ENCODE measurements around the gene STIM1.
A peak's percentile ranks its signal among the peaks of the same experiment; 100 is the strongest.

STIM1 gene

DNA sequence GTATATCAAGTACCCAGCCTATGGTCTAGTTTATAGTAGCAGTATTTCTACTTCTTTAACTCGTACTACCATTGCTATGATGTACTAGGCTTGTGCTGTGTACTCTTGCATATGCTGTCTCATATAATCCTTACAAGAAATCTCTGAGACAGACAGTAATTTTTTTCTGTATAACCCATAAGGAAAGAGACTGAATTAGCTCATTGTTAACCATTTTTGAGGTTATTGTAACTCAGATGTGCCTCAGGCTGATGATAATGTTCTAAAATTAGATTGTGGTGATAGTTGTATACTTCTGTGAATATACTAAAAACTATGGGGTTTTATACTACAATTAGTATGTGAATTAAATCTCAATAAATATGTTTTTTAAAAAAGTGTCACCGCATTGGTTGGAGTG lies 127.0 kb downstream of the STIM1 start:
- H3K27ac ChIP-seq (ENCODE audit: low read depth, low read length), result no peak overlapping the region
- H3K9me3 ChIP-seq (ENCODE audit: control insufficient read depth in 5 of 5, low read length in 5 of 5), result no peaks in the 10 kb centered on the region
- H3K4me3 ChIP-seq (ENCODE audit: low read depth in 1 of 5, low read length in 5 of 5), result no peak overlapping the region
- no peak overlapping the region for H3K9ac ChIP-seq (ENCODE audit: low read length in 5 of 5)
- peaks cover 0 to 9% (median 0%) of the 10 kb centered on the region in 5 donors for H3K4me1 ChIP-seq (ENCODE audit: control insufficient read depth in 5 of 5, insufficient read depth in 5 of 5, low read length in 5 of 5)
- H3K36me3 ChIP-seq (ENCODE audit: control insufficient read depth in 5 of 5, insufficient read depth in 5 of 5, low read length in 5 of 5), result peaks cover 0 to 2% (median 0%) of the 10 kb centered on the region in 5 donors
- no peaks in the 10 kb centered on the region for H3K27me3 ChIP-seq (ENCODE audit: control insufficient read depth in 5 of 5, insufficient read depth in 4 of 5, low read length in 5 of 5)

- Histone ChIP-seq H3K9ac (ENCODE audit: low read length in 5 of 5) (no peak overlapping the region), H3K27ac (ENCODE audit: low read depth, low read length) (no peak overlapping the region), H3K9me3 (ENCODE audit: control insufficient read depth in 5 of 5, low read length in 5 of 5) (no peaks in the 10 kb centered on the region), H3K4me3 (ENCODE audit: low read depth in 1 of 5, low read length in 5 of 5) (no peak overlapping the region), H3K36me3 (ENCODE audit: control insufficient read depth in 5 of 5, insufficient read depth in 5 of 5, low read length in 5 of 5) (peaks cover 0 to 2% (median 0%) of the 10 kb centered on the region in 5 donors), H3K4me1 (ENCODE audit: control insufficient read depth in 5 of 5, insufficient read depth in 5 of 5, low read length in 5 of 5) (peaks cover 0 to 9% (median 0%) of the 10 kb centered on the region in 5 donors), H3K27me3 (ENCODE audit: control insufficient read depth in 5 of 5, insufficient read depth in 4 of 5, low read length in 5 of 5) (no peaks in the 10 kb centered on the region)
These were observed 127.6 kb downstream of the STIM1 start for GRCh38 chr11:3983101-3983500.

DNA sequence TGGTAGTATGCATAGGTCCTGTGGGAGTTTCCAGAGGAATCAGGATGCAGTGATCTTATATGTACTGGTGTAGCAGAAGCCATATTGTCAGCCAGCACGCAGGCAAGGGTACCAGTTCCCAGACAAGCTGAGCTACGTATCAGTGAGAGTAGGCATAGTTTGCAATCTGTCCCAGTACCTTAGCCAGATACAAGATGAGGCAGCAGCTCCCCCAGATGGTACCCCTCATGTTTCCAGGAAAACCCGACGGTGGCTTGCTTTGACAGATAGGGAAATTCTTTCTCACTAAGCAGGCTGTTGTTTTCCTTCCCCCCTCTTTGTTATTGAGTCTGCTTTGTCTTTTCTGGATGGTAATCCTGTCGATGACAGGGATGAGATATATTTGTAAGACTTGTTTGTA lies 129.4 kb downstream of the STIM1 start:
- Histone ChIP-seq H3K27ac (ENCODE audit: low read depth, low read length) (no peak overlapping the region), H3K9me3 (ENCODE audit: control insufficient read depth in 5 of 5, low read length in 5 of 5) (no peaks in the 10 kb centered on the region), H3K4me3 (ENCODE audit: low read depth in 1 of 5, low read length in 5 of 5) (no peak overlapping the region), H3K9ac (ENCODE audit: low read length in 5 of 5) (no peak overlapping the region), H3K36me3 (ENCODE audit: control insufficient read depth in 5 of 5, insufficient read depth in 5 of 5, low read length in 5 of 5) (peaks cover 0 to 2% (median 0%) of the 10 kb centered on the region in 5 donors), H3K4me1 (ENCODE audit: control insufficient read depth in 5 of 5, insufficient read depth in 5 of 5, low read length in 5 of 5) (peaks cover 0 to 9% (median 2%) of the 10 kb centered on the region in 5 donors), H3K27me3 (ENCODE audit: control insufficient read depth in 5 of 5, insufficient read depth in 4 of 5, low read length in 5 of 5) (no peaks in the 10 kb centered on the region)

DNA sequence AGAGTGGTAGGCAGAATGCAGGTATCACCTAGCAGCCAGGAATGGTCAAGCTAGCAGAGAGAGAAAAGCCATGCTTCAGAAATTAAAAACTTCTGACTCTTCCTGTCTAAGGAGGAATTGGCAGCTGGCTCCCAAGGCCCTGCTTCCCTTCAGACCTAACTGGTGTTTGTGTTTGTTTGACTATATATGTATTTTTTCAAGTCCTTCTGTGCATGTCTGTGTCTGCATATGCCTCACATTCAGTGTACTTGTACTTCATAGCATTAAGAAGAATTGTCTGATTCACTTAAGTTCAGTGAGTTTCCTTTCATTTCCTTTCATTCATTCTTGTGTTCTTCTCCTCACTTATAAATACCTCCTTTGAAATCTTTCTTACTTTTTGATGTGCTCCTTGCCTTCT lies 130.2 kb downstream of the STIM1 start:
- H3K4me1 ChIP-seq (ENCODE audit: control insufficient read depth in 5 of 5, insufficient read depth in 5 of 5, low read length in 5 of 5), result peaks cover 0 to 9% (median 2%) of the 10 kb centered on the region in 5 donors

DNA sequence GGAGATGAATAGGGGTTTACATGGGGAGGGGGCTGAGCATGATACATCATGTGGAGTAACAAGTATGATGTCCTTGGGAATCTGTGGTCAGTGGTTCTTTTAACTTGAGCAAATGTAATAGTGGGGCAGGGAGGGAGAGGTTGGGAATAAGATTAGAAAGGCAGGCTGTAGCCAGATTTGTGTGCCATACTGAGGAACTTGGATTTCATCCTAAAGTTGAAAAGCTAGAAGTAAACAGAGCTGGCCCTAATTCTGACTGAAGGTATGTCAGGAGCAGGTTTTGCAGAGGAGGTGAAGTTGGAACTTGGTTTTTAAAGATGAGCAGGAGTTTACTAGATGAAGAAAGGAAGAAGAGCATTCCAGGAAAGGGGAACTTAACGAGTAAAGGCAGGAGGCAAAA lies 130.8 kb downstream of the STIM1 start:
- Histone ChIP-seq H3K27ac (ENCODE audit: low read depth, low read length) (no peak overlapping the region), H3K4me1 (ENCODE audit: control insufficient read depth in 5 of 5, insufficient read depth in 5 of 5, low read length in 5 of 5) (peaks cover 0 to 9% (median 2%) of the 10 kb centered on the region in 5 donors), H3K27me3 (ENCODE audit: control insufficient read depth in 5 of 5, insufficient read depth in 4 of 5, low read length in 5 of 5) (no peaks in the 10 kb centered on the region), H3K4me3 (ENCODE audit: low read depth in 1 of 5, low read length in 5 of 5) (no peak overlapping the region), H3K9ac (ENCODE audit: low read length in 5 of 5) (no peak overlapping the region), H3K9me3 (ENCODE audit: control insufficient read depth in 5 of 5, low read length in 5 of 5) (peaks cover 0 to 2% (median 0%) of the 10 kb centered on the region in 5 donors), H3K36me3 (ENCODE audit: control insufficient read depth in 5 of 5, insufficient read depth in 5 of 5, low read length in 5 of 5) (peaks cover 0 to 2% (median 0%) of the 10 kb centered on the region in 5 donors)

More for the DNA sequence above, 130.2 kb downstream of the STIM1 start:
- no peaks in the 10 kb centered on the region for H3K27me3 ChIP-seq (ENCODE audit: control insufficient read depth in 5 of 5, insufficient read depth in 4 of 5, low read length in 5 of 5)
- H3K36me3 ChIP-seq (ENCODE audit: control insufficient read depth in 5 of 5, insufficient read depth in 5 of 5, low read length in 5 of 5), result peaks cover 0 to 2% (median 0%) of the 10 kb centered on the region in 5 donors
- H3K27ac ChIP-seq (ENCODE audit: low read depth, low read length), result no peak overlapping the region
- no peak overlapping the region for H3K9ac ChIP-seq (ENCODE audit: low read length in 5 of 5)
- H3K4me3 ChIP-seq (ENCODE audit: low read depth in 1 of 5, low read length in 5 of 5), result no peak overlapping the region
- H3K9me3 ChIP-seq (ENCODE audit: control insufficient read depth in 5 of 5, low read length in 5 of 5), result peaks cover 0 to 2% (median 0%) of the 10 kb centered on the region in 5 donors

GRCh38 chr11:3989276-3989920 lies 133.9 kb downstream of the STIM1 start:
- H3K27ac ChIP-seq (ENCODE audit: low read depth, low read length), result no peak overlapping the region
- peaks cover 0 to 2% (median 0%) of the 10 kb centered on the region in 5 donors for H3K36me3 ChIP-seq (ENCODE audit: control insufficient read depth in 5 of 5, insufficient read depth in 5 of 5, low read length in 5 of 5)
- peaks cover 0 to 2% (median 0%) of the 10 kb centered on the region in 5 donors for H3K9me3 ChIP-seq (ENCODE audit: control insufficient read depth in 5 of 5, low read length in 5 of 5)
- no peaks in the 10 kb centered on the region for H3K27me3 ChIP-seq (ENCODE audit: control insufficient read depth in 5 of 5, insufficient read depth in 4 of 5, low read length in 5 of 5)
- H3K9ac ChIP-seq (ENCODE audit: low read length in 5 of 5), result peak overlapping the region in 1 of 5 donors; percentile 35
- H3K4me3 ChIP-seq (ENCODE audit: low read depth in 1 of 5, low read length in 5 of 5), result peak overlapping the region in 1 of 5 donors; percentile 22
- peaks cover 0 to 9% (median 2%) of the 10 kb centered on the region in 5 donors for H3K4me1 ChIP-seq (ENCODE audit: control insufficient read depth in 5 of 5, insufficient read depth in 5 of 5, low read length in 5 of 5)

GRCh38 chr11:3989921-3990290 lies 134.4 kb downstream of the STIM1 start:
- Histone ChIP-seq H3K27me3 (ENCODE audit: control insufficient read depth in 5 of 5, insufficient read depth in 4 of 5, low read length in 5 of 5) (no peaks in the 10 kb centered on the region), H3K9me3 (ENCODE audit: control insufficient read depth in 5 of 5, low read length in 5 of 5) (peaks cover 0 to 6% (median 0%) of the 10 kb centered on the region in 5 donors), H3K36me3 (ENCODE audit: control insufficient read depth in 5 of 5, insufficient read depth in 5 of 5, low read length in 5 of 5) (peaks cover 0 to 2% (median 0%) of the 10 kb centered on the region in 5 donors), H3K9ac (ENCODE audit: low read length in 5 of 5) (no peak overlapping the region), H3K4me1 (ENCODE audit: control insufficient read depth in 5 of 5, insufficient read depth in 5 of 5, low read length in 5 of 5) (peaks cover 0 to 6% (median 2%) of the 10 kb centered on the region in 5 donors), H3K4me3 (ENCODE audit: low read depth in 1 of 5, low read length in 5 of 5) (no peak overlapping the region), H3K27ac (ENCODE audit: low read depth, low read length) (no peak overlapping the region)

- Histone ChIP-seq H3K27me3 (ENCODE audit: control insufficient read depth in 5 of 5, insufficient read depth in 4 of 5, low read length in 5 of 5) (no peaks in the 10 kb centered on the region), H3K4me3 (ENCODE audit: low read depth in 1 of 5, low read length in 5 of 5) (no peak overlapping the region), H3K36me3 (ENCODE audit: control insufficient read depth in 5 of 5, insufficient read depth in 5 of 5, low read length in 5 of 5) (peaks cover 0 to 2% (median 0%) of the 10 kb centered on the region in 5 donors), H3K4me1 (ENCODE audit: control insufficient read depth in 5 of 5, insufficient read depth in 5 of 5, low read length in 5 of 5) (peaks cover 0 to 3% (median 1%) of the 10 kb centered on the region in 5 donors), H3K9ac (ENCODE audit: low read length in 5 of 5) (no peak overlapping the region), H3K9me3 (ENCODE audit: control insufficient read depth in 5 of 5, low read length in 5 of 5) (peaks cover 0 to 6% (median 0%) of the 10 kb centered on the region in 5 donors), H3K27ac (ENCODE audit: low read depth, low read length) (no peak overlapping the region)
These were observed 134.9 kb downstream of the STIM1 start for GRCh38 chr11:3990406-3990805.

DNA sequence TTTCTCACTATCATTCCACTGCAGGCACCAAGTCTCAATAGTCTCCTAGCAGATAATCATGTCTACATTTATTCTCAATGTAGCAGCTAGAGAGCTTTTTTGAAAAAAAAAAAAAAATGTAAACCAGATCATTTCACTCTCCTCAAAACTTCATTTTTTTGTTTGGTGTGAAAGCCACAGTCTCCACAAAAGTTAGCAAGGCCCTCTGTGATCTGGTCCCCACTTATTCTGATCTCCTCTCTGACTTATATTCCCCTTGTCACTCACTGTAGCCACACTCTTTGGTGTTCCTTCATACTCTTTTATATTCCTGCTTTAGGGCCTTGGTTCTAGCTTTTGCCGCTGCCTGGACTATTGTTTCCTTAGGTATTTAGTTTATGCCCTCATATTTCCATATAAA lies 137.5 kb downstream of the STIM1 start:
- no peak overlapping the region for H3K27ac ChIP-seq (ENCODE audit: low read depth, low read length)
- H3K27me3 ChIP-seq (ENCODE audit: control insufficient read depth in 5 of 5, insufficient read depth in 4 of 5, low read length in 5 of 5), result no peaks in the 10 kb centered on the region
- H3K9ac ChIP-seq (ENCODE audit: low read length in 5 of 5), result no peak overlapping the region
- H3K4me1 ChIP-seq (ENCODE audit: control insufficient read depth in 5 of 5, insufficient read depth in 5 of 5, low read length in 5 of 5), result peaks cover 2 to 16% (median 14%) of the 10 kb centered on the region in 5 donors
- no peak overlapping the region for H3K4me3 ChIP-seq (ENCODE audit: low read depth in 1 of 5, low read length in 5 of 5)
- H3K36me3 ChIP-seq (ENCODE audit: control insufficient read depth in 5 of 5, insufficient read depth in 5 of 5, low read length in 5 of 5), result no peaks in the 10 kb centered on the region
- H3K9me3 ChIP-seq (ENCODE audit: control insufficient read depth in 5 of 5, low read length in 5 of 5), result peaks cover 0 to 6% (median 0%) of the 10 kb centered on the region in 5 donors

- H3K9ac ChIP-seq (ENCODE audit: low read length in 5 of 5), result no peak overlapping the region
- no peaks in the 10 kb centered on the region for H3K27me3 ChIP-seq (ENCODE audit: control insufficient read depth in 5 of 5, insufficient read depth in 4 of 5, low read length in 5 of 5)
- peaks cover 0 to 6% (median 0%) of the 10 kb centered on the region in 5 donors for H3K9me3 ChIP-seq (ENCODE audit: control insufficient read depth in 5 of 5, low read length in 5 of 5)
- no peak overlapping the region for H3K27ac ChIP-seq (ENCODE audit: low read depth, low read length)
- no peak overlapping the region for H3K4me3 ChIP-seq (ENCODE audit: low read depth in 1 of 5, low read length in 5 of 5)
- no peaks in the 10 kb centered on the region for H3K36me3 ChIP-seq (ENCODE audit: control insufficient read depth in 5 of 5, insufficient read depth in 5 of 5, low read length in 5 of 5)
- H3K4me1 ChIP-seq (ENCODE audit: control insufficient read depth in 5 of 5, insufficient read depth in 5 of 5, low read length in 5 of 5), result peaks cover 2 to 16% (median 14%) of the 10 kb centered on the region in 5 donors
These were observed 138.7 kb downstream of the STIM1 start for GRCh38 chr11:3994030-3994640.
